Smooth muscle cell (in vitro differentiated cells): ENCODE measurements around the gene PRM3. TPM values are rescaled to one million over a fixed set of nuclear protein-coding genes. Genes with fewer than 3 reads are reported as not detected.

Source experiments
- DNase-seq: peaks from one replicate; lab custom pipeline; 2025; ENCODE audit not compliant: unreplicated experiment; lab: John Stamatoyannopoulos, UW
- H2AFZ ChIP-seq: fragments of 200-600 bp; sonication (generic); 2 replicates; pipeline ENCODE4 v1.6.0; 2016; ENCODE audit warnings: antibody characterized with exemption, low read depth, mild to moderate bottlenecking
- H3F3A ChIP-seq: fragments of 200-600 bp; sonication (generic); 2 replicates; pipeline ENCODE4 v1.6.0; 2017; ENCODE audit warnings: antibody characterized with exemption, low read depth
- H3K27ac ChIP-seq: fragments of 200-600 bp; sonication (generic); 2 replicates; pipeline ENCODE4 v1.5.1; 2016; ENCODE audit warnings: low read depth, mild to moderate bottlenecking
- H3K27me3 ChIP-seq: fragments of 200-600 bp; sonication (generic); 2 replicates; pipeline ENCODE4 v1.6.1; 2016; ENCODE audit warnings: low read depth, mild to moderate bottlenecking
- H3K36me3 ChIP-seq: fragments of 200-600 bp; sonication (generic); 2 replicates; pipeline ENCODE4 v1.5.1; 2016; ENCODE audit warnings: low read depth
- H3K4me1 ChIP-seq: fragments of 200-600 bp; sonication (generic); 2 replicates; pipeline ENCODE4 v1.5.1; 2016; ENCODE audit warnings: low read depth
- H3K4me2 ChIP-seq: fragments of 200-600 bp; sonication (generic); 2 replicates; pipeline ENCODE4 v1.6.0; 2016; ENCODE audit warnings: mild to moderate bottlenecking
- H3K4me3 ChIP-seq: fragments of 200-600 bp; sonication (generic); 2 replicates; pipeline ENCODE4 v1.5.1; 2016; ENCODE audit warnings: mild to moderate bottlenecking
- H3K79me2 ChIP-seq: fragments of 200-600 bp; sonication (generic); 2 replicates; pipeline ENCODE4 v1.6.0; 2016; ENCODE audit warnings: low read depth, mild to moderate bottlenecking
- H3K9ac ChIP-seq: fragments of 200-600 bp; sonication (generic); 2 replicates; pipeline ENCODE4 v1.6.0; 2016; ENCODE audit warnings: low read depth
- H3K9me3 ChIP-seq: fragments of 200-600 bp; sonication (generic); replicated peaks from 2 replicates; pipeline ENCODE4 v1.5.1; 2016; ENCODE audit warnings: low read depth
- H4K20me1 ChIP-seq: fragments of 200-600 bp; sonication (generic); 2 replicates; pipeline ENCODE4 v1.6.0; 2016; ENCODE audit warnings: low read depth
- WGBS: methylation state at CpG from one replicate; pipeline ENCODE4 v1.1.7; 2016; ENCODE audit warnings: low lambda C conversion rate; 5-methylcytosine and 5-hydroxymethylcytosine counted together
- polyA plus RNA-seq: library from polyadenylated mRNA; unstranded; fragments of >200 nt; fragmentation: Nextera tagmentation; extraction: Ambion mirVana; gene quantifications from 2 replicates; pipeline ENCODE4 v1.2.1, GENCODE V29; 2016
- total RNA-seq: library from RNA; depleted of rRNA; stranded (reverse); fragments of >200 nt; gene quantifications from 2 replicates; pipeline ENCODE4 v1.2.3, GENCODE V29; 2014
- TF ChIP-seq, protein P1 (sequence below): fragments of 200-600 bp; sonication (generic); IDR thresholded peaks from 2 replicates; pipeline ENCODE4 v1.5.1; 2017; ENCODE audit warnings: borderline replicate concordance, mild to moderate bottlenecking, antibody characterized with exemption; ENCODE audit not compliant: insufficient read depth, poor library complexity, severe bottlenecking

Gene PRM3
- total and polyA plus RNA-seq, 2 experiments from 2014 or later = not detected

GRCh38 chr16:11274964-11275363 lies 1.5 kb upstream of the PRM3 start:
- WGBS = 91% methylated on average over 7 of the region's 7 CpGs

DNA sequence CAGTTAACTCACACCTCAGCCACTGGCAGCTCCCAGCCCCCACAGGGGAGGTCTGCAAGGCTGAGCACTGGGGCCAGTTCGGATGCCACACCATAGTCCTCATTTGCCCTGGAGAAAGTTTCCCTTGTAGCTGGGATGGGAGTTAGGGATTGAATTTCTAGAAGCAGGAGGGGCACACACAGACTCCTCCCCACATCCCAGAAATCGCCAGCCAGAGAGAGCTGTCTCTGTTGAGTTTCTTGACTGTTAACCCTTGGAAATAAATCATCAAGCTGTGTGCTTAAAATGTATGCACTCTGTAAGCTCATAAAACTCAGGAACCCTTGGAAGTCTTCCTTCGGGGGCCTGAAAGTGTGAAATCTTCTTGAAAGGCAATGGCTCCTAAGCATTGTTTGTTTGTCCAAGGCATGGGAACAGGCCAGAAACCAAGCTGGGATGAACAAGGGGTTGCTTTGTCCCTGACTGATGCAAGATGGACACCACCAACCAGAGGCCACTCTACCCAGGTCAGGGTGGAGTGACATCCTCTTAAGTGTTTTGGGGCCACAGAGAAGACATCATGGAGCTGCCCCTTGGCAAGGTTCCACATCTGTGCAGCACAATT lies 394 bp upstream of the PRM3 start:
- H3K4me3 ChIP-seq = no peak overlapping the region
- no peaks in the 10 kb centered on the region for H4K20me1 ChIP-seq
- 26% methylated on average over 3 of the region's 3 CpGs for WGBS
- H3K27me3 ChIP-seq = no peaks in the 10 kb centered on the region
- DNase-seq = no peak
- H3K9me3 ChIP-seq = no peaks in the 10 kb centered on the region
- TF ChIP-seq, protein P1, sequence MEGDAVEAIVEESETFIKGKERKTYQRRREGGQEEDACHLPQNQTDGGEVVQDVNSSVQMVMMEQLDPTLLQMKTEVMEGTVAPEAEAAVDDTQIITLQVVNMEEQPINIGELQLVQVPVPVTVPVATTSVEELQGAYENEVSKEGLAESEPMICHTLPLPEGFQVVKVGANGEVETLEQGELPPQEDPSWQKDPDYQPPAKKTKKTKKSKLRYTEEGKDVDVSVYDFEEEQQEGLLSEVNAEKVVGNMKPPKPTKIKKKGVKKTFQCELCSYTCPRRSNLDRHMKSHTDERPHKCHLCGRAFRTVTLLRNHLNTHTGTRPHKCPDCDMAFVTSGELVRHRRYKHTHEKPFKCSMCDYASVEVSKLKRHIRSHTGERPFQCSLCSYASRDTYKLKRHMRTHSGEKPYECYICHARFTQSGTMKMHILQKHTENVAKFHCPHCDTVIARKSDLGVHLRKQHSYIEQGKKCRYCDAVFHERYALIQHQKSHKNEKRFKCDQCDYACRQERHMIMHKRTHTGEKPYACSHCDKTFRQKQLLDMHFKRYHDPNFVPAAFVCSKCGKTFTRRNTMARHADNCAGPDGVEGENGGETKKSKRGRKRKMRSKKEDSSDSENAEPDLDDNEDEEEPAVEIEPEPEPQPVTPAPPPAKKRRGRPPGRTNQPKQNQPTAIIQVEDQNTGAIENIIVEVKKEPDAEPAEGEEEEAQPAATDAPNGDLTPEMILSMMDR = no peak
- H3K4me1 ChIP-seq = no peaks in the 10 kb centered on the region
- H3K4me2 ChIP-seq = no peak overlapping the region
- H3K9ac ChIP-seq = no peak overlapping the region
- no peaks in the 10 kb centered on the region for H3K79me2 ChIP-seq
- H3F3A ChIP-seq = no peaks in the 10 kb centered on the region
- H3K27ac ChIP-seq = no peak overlapping the region
- H2AFZ ChIP-seq = no peak overlapping the region
- H3K36me3 ChIP-seq = no peaks in the 10 kb centered on the region

More at GRCh38 chr16:11274964-11275363, 1.5 kb upstream of the PRM3 start:
- no peaks in the 10 kb centered on the region for H3K36me3 ChIP-seq
- no peaks in the 10 kb centered on the region for H3K9me3 ChIP-seq
- H3K79me2 ChIP-seq = no peaks in the 10 kb centered on the region
- H3K27me3 ChIP-seq = no peaks in the 10 kb centered on the region
- H3K9ac ChIP-seq = no peak overlapping the region
- no peak overlapping the region for H3K4me2 ChIP-seq
- DNase-seq = no peak
- no peak overlapping the region for H2AFZ ChIP-seq
- H3K4me1 ChIP-seq = no peaks in the 10 kb centered on the region
- H4K20me1 ChIP-seq = no peaks in the 10 kb centered on the region
- H3K27ac ChIP-seq = no peak overlapping the region
- no peaks in the 10 kb centered on the region for H3F3A ChIP-seq
- no peak overlapping the region for H3K4me3 ChIP-seq
- TF ChIP-seq, protein P1 = no peak

GRCh38 chr16:11272484-11272883 lies 945 bp downstream of the PRM3 start:
- H3K9me3 ChIP-seq = no peaks in the 10 kb centered on the region
- H3K27ac ChIP-seq = no peak overlapping the region
- no peaks in the 10 kb centered on the region for H3K36me3 ChIP-seq
- 87% methylated on average over 6 of the region's 6 CpGs for WGBS
- no peak overlapping the region for H3K4me2 ChIP-seq
- no peaks in the 10 kb centered on the region for H3K4me1 ChIP-seq
- no peaks in the 10 kb centered on the region for H3K27me3 ChIP-seq
- DNase-seq = no peak
- H2AFZ ChIP-seq = no peak overlapping the region
- no peaks in the 10 kb centered on the region for H3K79me2 ChIP-seq
- H3K4me3 ChIP-seq = no peak overlapping the region
- no peaks in the 10 kb centered on the region for H3F3A ChIP-seq
- no peak overlapping the region for H3K9ac ChIP-seq
- no peaks in the 10 kb centered on the region for H4K20me1 ChIP-seq
- TF ChIP-seq, protein P1 = no peak

- Histone ChIP-seq H3F3A (no peaks in the 10 kb centered on the region), H3K4me2 (no peak overlapping the region), H3K4me1 (no peaks in the 10 kb centered on the region), H3K36me3 (no peaks in the 10 kb centered on the region), H3K27ac (no peak overlapping the region), H3K4me3 (no peak overlapping the region), H4K20me1 (no peaks in the 10 kb centered on the region), H2AFZ (no peak overlapping the region), H3K9me3 (no peaks in the 10 kb centered on the region), H3K79me2 (no peaks in the 10 kb centered on the region), H3K27me3 (no peaks in the 10 kb centered on the region), H3K9ac (no peak overlapping the region)
- WGBS = 97% methylated on average over 10 of the region's 10 CpGs
- TF ChIP-seq, protein P1 = no peak
- DNase-seq = no peak
These were observed 1.8 kb downstream of the PRM3 start for GRCh38 chr16:11271610-11272009.
